WI38 (cell line): Measurements from ENCODE around the gene SYF2.
A peak's percentile ranks its signal among the peaks of the same experiment; 100 is the strongest.
"Not testable (repeated sequence)": the region's sequence is repeated elsewhere in the genome, so short reads cannot be mapped to it uniquely, and the experiment has no call there.

Experiments
- H3K4me3 ChIP-seq: 2 replicates; pipeline ENCODE4 v1.5.1; 2011; ENCODE audit warnings: low read depth, mild to moderate bottlenecking, control low read depth, low read length
- CTCF ChIP-seq: IDR thresholded peaks from 2 replicates; pipeline ENCODE4 v1.5.1; 2012; ENCODE audit warnings: low read depth, mild to moderate bottlenecking, control low read depth, low read length

Gene SYF2

GRCh38 chr1:25245809-25246599 is 13.7 kb upstream of the SYF2 start:
- peak overlapping the region; percentile 98 for H3K4me3 ChIP-seq
- TF ChIP-seq CTCF = no peak

- no peak for TF ChIP-seq CTCF
- peak overlapping the region; percentile 98 for H3K4me3 ChIP-seq
Observed at GRCh38 chr1:25245393-25245792, 13.1 kb upstream of the SYF2 start.

GRCh38 chr1:25243907-25244306 is 11.6 kb upstream of the SYF2 start:
- no peak overlapping the region for H3K4me3 ChIP-seq

GRCh38 chr1:25239681-25240541 is 7.6 kb upstream of the SYF2 start:
- H3K4me3 ChIP-seq = peak overlapping the region; percentile 38
- TF ChIP-seq CTCF = peak; percentile 57

More at GRCh38 chr1:25243907-25244306, 11.6 kb upstream of the SYF2 start:
- TF ChIP-seq CTCF = no peak

GRCh38 chr1:25238046-25238445 is 5.7 kb upstream of the SYF2 start:
- TF ChIP-seq CTCF = no peak
- H3K4me3 ChIP-seq = no peak overlapping the region

- H3K4me3 ChIP-seq = not testable (repeated sequence)
Observed at GRCh38 chr1:25236261-25236660, 4.0 kb upstream of the SYF2 start.

- H3K4me3 ChIP-seq = not testable (repeated sequence)
Observed at GRCh38 chr1:25235411-25235810, 3.1 kb upstream of the SYF2 start.
